ENCODE data around the gene TTYH2.

DNA sequence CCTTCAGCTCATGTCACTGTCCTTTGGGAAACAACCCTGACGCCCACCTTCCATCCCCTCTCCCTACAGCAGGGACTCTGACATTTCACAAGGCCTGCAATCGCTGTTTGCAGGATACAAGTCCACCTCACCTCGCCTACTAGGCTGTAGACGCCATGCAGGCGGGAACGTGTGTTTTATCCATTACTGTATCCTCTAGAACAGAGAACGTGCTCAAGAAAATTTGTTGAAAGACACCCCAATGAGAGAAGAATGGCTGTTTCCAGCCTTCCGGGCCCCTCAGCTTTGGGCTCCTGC, 1.5 kb upstream of the TTYH2 start:
- TF ChIP-seq, protein P1, sequence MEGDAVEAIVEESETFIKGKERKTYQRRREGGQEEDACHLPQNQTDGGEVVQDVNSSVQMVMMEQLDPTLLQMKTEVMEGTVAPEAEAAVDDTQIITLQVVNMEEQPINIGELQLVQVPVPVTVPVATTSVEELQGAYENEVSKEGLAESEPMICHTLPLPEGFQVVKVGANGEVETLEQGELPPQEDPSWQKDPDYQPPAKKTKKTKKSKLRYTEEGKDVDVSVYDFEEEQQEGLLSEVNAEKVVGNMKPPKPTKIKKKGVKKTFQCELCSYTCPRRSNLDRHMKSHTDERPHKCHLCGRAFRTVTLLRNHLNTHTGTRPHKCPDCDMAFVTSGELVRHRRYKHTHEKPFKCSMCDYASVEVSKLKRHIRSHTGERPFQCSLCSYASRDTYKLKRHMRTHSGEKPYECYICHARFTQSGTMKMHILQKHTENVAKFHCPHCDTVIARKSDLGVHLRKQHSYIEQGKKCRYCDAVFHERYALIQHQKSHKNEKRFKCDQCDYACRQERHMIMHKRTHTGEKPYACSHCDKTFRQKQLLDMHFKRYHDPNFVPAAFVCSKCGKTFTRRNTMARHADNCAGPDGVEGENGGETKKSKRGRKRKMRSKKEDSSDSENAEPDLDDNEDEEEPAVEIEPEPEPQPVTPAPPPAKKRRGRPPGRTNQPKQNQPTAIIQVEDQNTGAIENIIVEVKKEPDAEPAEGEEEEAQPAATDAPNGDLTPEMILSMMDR (IDR thresholded peaks at IDR 0.05) = no peak
- TF ChIP-seq EZH2 (IDR thresholded peaks at IDR 0.05; ENCODE audit: borderline replicate concordance, insufficient read depth, low read depth, low read length, poor library complexity, severe bottlenecking) = no peak
